Trophoblast cell (in vitro differentiated cells and primary cell): Measurements from ENCODE around the gene SAMD8.

Experiments
- DNase-seq, 2 donors: peaks; one replicate each; pipeline ENCODE4 v3.0.0-alpha.2; 2016
- H2AFZ ChIP-seq: 2 replicates; pipeline ENCODE4 v1.6.1; 2013; ENCODE audit warnings: low read length, moderate library complexity, mild to moderate bottlenecking; ENCODE audit not compliant: insufficient read depth, poor library complexity
- H2AK5ac ChIP-seq: 2 replicates; pipeline ENCODE4 v1.6.1; 2013; ENCODE audit warnings: mild to moderate bottlenecking, low read length
- H2BK120ac ChIP-seq: 2 replicates; pipeline ENCODE4 v1.6.1; 2013; ENCODE audit warnings: low read length, mild to moderate bottlenecking, moderate library complexity; ENCODE audit not compliant: insufficient read depth, poor library complexity
- H2BK12ac ChIP-seq: 2 replicates; pipeline ENCODE4 v1.6.1; 2013; ENCODE audit warnings: mild to moderate bottlenecking, low read length, moderate library complexity
- H2BK5ac ChIP-seq: 2 replicates; pipeline ENCODE4 v1.6.1; 2013; ENCODE audit warnings: low read length, low read depth, moderate library complexity, mild to moderate bottlenecking; ENCODE audit not compliant: poor library complexity
- H3K14ac ChIP-seq: 2 replicates; pipeline ENCODE4 v1.6.1; 2013; ENCODE audit warnings: mild to moderate bottlenecking, low read length
- H3K18ac ChIP-seq: 2 replicates; pipeline ENCODE4 v1.6.1; 2013; ENCODE audit warnings: mild to moderate bottlenecking, low read length
- H3K23ac ChIP-seq: 2 replicates; pipeline ENCODE4 v1.6.1; 2013; ENCODE audit warnings: low read length
- H3K27ac ChIP-seq: 2 replicates; pipeline ENCODE4 v1.5.1; 2013; ENCODE audit warnings: low read depth, mild to moderate bottlenecking, inconsistent platforms, low read length, moderate library complexity
- H3K27me3 ChIP-seq: 2 replicates; pipeline ENCODE4 v1.6.1; 2013; ENCODE audit warnings: inconsistent platforms, mild to moderate bottlenecking, low read length, moderate library complexity; ENCODE audit not compliant: insufficient read depth
- H3K36me3 ChIP-seq, 2 experiments: 1 replicate in 1 of 2; 2 replicates in 1 of 2; pipeline ENCODE4 v1.6.1; 2013; ENCODE audit warnings: low read length in 2 of 2, mild to moderate bottlenecking in 2 of 2, moderate library complexity in 1 of 2; ENCODE audit not compliant: insufficient read depth in 2 of 2, control insufficient read depth in 1 of 2
- H3K4ac ChIP-seq: 2 replicates; pipeline ENCODE4 v1.6.1; 2013; ENCODE audit warnings: low read depth, mild to moderate bottlenecking, low read length, moderate library complexity
- H3K4me1 ChIP-seq, 2 experiments: 1 replicate in 1 of 2; 2 replicates in 1 of 2; pipeline ENCODE4 v1.6.1; 2013; ENCODE audit warnings: low read length in 2 of 2, mild to moderate bottlenecking in 2 of 2, moderate library complexity in 1 of 2; ENCODE audit not compliant: insufficient read depth in 2 of 2, control insufficient read depth in 1 of 2
- H3K4me2 ChIP-seq: 2 replicates; pipeline ENCODE4 v1.6.1; 2013; ENCODE audit warnings: inconsistent platforms, mild to moderate bottlenecking, low read length, moderate library complexity
- H3K4me3 ChIP-seq: 2 replicates; pipeline ENCODE4 v1.5.1; 2013; ENCODE audit warnings: mild to moderate bottlenecking, low read depth, low read length, inconsistent platforms
- H3K79me1 ChIP-seq: one replicate; pipeline ENCODE4 v1.6.1; 2013; ENCODE audit warnings: low read length
- H3K79me2 ChIP-seq: 2 replicates; pipeline ENCODE4 v1.6.1; 2013; ENCODE audit warnings: low read length, mild to moderate bottlenecking; ENCODE audit not compliant: control insufficient read depth, insufficient read depth, poor library complexity
- H3K9ac ChIP-seq: 2 replicates; pipeline ENCODE4 v1.6.1; 2013; ENCODE audit warnings: mild to moderate bottlenecking, low read length
- H3K9me3 ChIP-seq: 2 replicates; pipeline ENCODE4 v1.6.1; 2013; ENCODE audit warnings: low read depth, mild to moderate bottlenecking, control low read depth, inconsistent platforms, low read length; ENCODE audit not compliant: insufficient read depth
- H4K12ac ChIP-seq: 2 replicates; pipeline ENCODE4 v1.6.1; 2013; ENCODE audit warnings: low read depth, mild to moderate bottlenecking, low read length, moderate library complexity
- H4K8ac ChIP-seq: 2 replicates; pipeline ENCODE4 v1.6.1; 2013; ENCODE audit warnings: low read depth, mild to moderate bottlenecking, low read length, moderate library complexity
- H4K91ac ChIP-seq: one replicate; pipeline ENCODE4 v1.6.1; 2013; ENCODE audit warnings: low read depth, mild to moderate bottlenecking, low read length, moderate library complexity
- WGBS: extraction: QIAGEN DNeasy Blood & Tissue Kit; methylation state at CpG from one replicate; pipeline ENCODE4 v1.1.7; 2013; ENCODE audit warnings: missing lambda C conversion rate; ENCODE audit not compliant: insufficient read length, insufficient coverage; ENCODE audit errors: extremely low coverage; 5-methylcytosine and 5-hydroxymethylcytosine counted together

Gene SAMD8

DNA sequence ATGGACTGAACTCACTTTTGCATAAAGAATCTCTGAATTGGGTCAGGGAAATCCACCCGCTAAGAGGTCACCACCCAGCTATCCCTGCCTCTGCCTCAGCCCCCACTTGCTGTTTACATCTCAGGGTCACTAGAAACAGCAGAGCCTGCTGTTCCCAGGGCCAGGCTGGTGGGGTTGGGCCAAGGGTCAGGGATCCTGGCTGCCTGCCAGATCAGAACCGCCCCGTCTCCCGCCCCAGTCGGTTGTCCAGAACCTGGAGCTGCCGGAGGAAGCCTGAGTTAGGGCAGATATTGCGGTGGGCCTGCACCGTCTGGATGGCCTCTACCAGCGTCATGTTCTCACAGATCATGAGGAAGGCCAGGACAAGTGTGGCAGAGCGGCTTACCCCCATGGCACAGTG is 17.0 kb upstream of the SAMD8 start:
- WGBS = no CpG with 5 or more reads among the region's 10 CpGs
- Histone ChIP-seq H4K91ac (no peak overlapping the region), H3K27me3 (no peaks in the 10 kb centered on the region), H4K8ac (no peak overlapping the region), H2BK120ac (no peak overlapping the region), H3K14ac (no peak overlapping the region), H3K9ac (no peak overlapping the region), H3K79me1 (no peaks in the 10 kb centered on the region), H3K4me1 (no peaks in the 10 kb centered on the region), H3K4ac (no peak overlapping the region), H2BK12ac (no peak overlapping the region), H3K23ac (no peak overlapping the region), H4K12ac (no peak overlapping the region), H3K9me3 (no peaks in the 10 kb centered on the region), H3K18ac (no peak overlapping the region), H3K4me3 (peak overlapping the region; percentile 12), H3K27ac (no peak overlapping the region), H3K36me3 (no peaks in the 10 kb centered on the region), H2AK5ac (no peak overlapping the region), H2AFZ (no peak overlapping the region), H2BK5ac (no peak overlapping the region), H3K79me2 (no peaks in the 10 kb centered on the region), H3K4me2 (no peak overlapping the region)
- no peak for DNase-seq

DNA sequence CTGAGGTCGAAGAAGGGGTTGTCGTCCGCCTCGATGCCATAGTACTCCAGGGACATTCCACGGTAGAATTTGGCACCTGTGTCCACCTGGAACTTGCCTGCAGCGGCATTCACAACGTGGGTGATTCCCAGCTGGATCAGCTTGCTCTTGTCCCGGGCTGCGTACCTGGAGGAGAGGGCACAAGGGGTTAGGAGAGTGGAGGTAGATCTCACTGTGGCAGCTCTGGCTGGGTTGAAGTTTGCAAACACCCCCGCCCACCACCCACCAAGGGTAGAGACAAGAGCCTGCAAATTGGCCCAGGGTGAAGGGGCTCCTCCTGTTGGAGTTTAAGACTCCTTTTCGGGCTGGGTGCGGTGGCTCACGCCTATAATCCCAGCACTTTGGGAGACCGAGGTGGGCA is 15.8 kb upstream of the SAMD8 start:
- H3K27ac ChIP-seq = no peak overlapping the region
- H4K8ac ChIP-seq = no peak overlapping the region
- H3K14ac ChIP-seq = no peak overlapping the region
- no peak overlapping the region for H3K4ac ChIP-seq
- DNase-seq = no peak
- no peak overlapping the region for H2BK5ac ChIP-seq
- H2AFZ ChIP-seq = no peak overlapping the region
- H3K18ac ChIP-seq = no peak overlapping the region
- H2BK120ac ChIP-seq = no peak overlapping the region
- no peak overlapping the region for H4K91ac ChIP-seq
- no peak overlapping the region for H3K9ac ChIP-seq
- no peak overlapping the region for H3K4me3 ChIP-seq
- H2BK12ac ChIP-seq = no peak overlapping the region
- H3K23ac ChIP-seq = no peak overlapping the region
- no peak overlapping the region for H3K4me2 ChIP-seq
- H3K79me2 ChIP-seq = no peaks in the 10 kb centered on the region
- H3K36me3 ChIP-seq = no peaks in the 10 kb centered on the region
- H4K12ac ChIP-seq = no peak overlapping the region
- WGBS = no CpG with 5 or more reads among the region's 14 CpGs
- no peaks in the 10 kb centered on the region for H3K9me3 ChIP-seq
- no peaks in the 10 kb centered on the region for H3K79me1 ChIP-seq
- H3K27me3 ChIP-seq = no peaks in the 10 kb centered on the region
- no peak overlapping the region for H2AK5ac ChIP-seq
- no peaks in the 10 kb centered on the region for H3K4me1 ChIP-seq

DNA sequence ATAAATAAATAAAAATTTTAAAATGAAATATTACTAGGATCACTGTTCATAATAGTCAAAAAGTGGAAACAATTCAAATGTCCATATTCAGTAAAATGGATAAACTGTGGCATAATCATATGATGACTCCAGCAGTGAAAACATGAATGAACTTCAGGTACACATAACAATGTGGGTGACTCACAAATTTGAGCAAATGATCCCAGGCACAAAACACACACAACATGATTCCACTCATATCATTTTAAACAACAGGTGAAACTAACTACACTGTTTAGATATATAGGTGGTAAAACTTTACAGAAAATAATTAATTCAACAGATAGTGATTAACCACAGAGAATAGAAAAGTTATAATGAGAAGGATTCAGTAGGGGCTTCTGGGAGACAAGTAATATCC is 14.7 kb upstream of the SAMD8 start:
- H2AFZ ChIP-seq = no peak overlapping the region
- no peak overlapping the region for H2BK5ac ChIP-seq
- no peak overlapping the region for H3K14ac ChIP-seq
- no peak overlapping the region for H3K4me2 ChIP-seq
- no peak overlapping the region for H4K91ac ChIP-seq
- no peak overlapping the region for H4K12ac ChIP-seq
- no peak overlapping the region for H3K4ac ChIP-seq
- H3K9me3 ChIP-seq = no peaks in the 10 kb centered on the region
- H3K36me3 ChIP-seq = no peaks in the 10 kb centered on the region
- H2BK120ac ChIP-seq = no peak overlapping the region
- DNase-seq = no peak
- no peak overlapping the region for H3K4me3 ChIP-seq
- no peak overlapping the region for H4K8ac ChIP-seq
- H3K4me1 ChIP-seq = no peaks in the 10 kb centered on the region
- H3K9ac ChIP-seq = no peak overlapping the region
- no peak overlapping the region for H3K18ac ChIP-seq
- H3K79me1 ChIP-seq = no peaks in the 10 kb centered on the region
- H3K27ac ChIP-seq = no peak overlapping the region
- no peaks in the 10 kb centered on the region for H3K79me2 ChIP-seq
- H2BK12ac ChIP-seq = no peak overlapping the region
- no peak overlapping the region for H3K23ac ChIP-seq
- no peak overlapping the region for H2AK5ac ChIP-seq
- H3K27me3 ChIP-seq = no peaks in the 10 kb centered on the region

DNA sequence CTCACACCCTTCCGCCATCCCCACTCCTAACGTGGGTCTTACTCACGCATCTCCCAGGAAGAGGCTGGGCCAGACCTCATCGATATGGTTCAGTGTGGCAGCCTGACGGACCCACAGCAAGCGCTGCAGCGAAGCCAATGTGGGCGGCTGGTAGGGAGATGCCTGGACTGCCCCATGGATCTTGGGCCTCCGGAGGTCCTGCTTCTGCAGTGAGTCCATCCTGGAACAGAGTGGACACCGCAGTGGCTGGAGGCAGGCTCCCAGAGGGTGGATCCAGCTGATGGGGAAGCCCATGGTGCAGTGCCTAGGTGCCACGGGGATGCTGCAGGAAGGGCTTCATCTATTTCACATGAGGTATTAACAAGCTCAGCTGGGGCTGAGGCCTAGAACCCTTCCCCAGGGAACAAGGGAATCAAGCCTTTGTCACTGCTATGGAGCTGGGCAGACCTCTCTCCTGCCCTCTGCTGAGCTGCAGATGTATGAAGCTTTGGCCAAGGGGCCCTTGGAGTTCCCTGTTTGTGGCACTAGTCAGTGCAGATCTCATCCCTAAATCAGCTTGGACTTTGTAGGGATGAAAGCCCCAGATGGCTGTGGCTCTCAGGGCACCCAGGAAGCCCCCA is 13.7 kb upstream of the SAMD8 start:
- Histone ChIP-seq H3K23ac (no peak overlapping the region), H3K4ac (no peak overlapping the region), H3K79me1 (no peaks in the 10 kb centered on the region), H2AK5ac (no peak overlapping the region), H3K4me2 (no peak overlapping the region), H3K4me1 (no peaks in the 10 kb centered on the region), H3K36me3 (no peaks in the 10 kb centered on the region), H2BK120ac (no peak overlapping the region), H3K27me3 (no peaks in the 10 kb centered on the region), H3K79me2 (no peaks in the 10 kb centered on the region), H3K4me3 (no peak overlapping the region), H4K12ac (no peak overlapping the region), H3K18ac (no peak overlapping the region), H4K91ac (no peak overlapping the region), H3K27ac (no peak overlapping the region), H2AFZ (no peak overlapping the region), H4K8ac (no peak overlapping the region), H2BK5ac (no peak overlapping the region), H3K14ac (no peak overlapping the region), H3K9me3 (no peaks in the 10 kb centered on the region), H2BK12ac (no peak overlapping the region), H3K9ac (no peak overlapping the region)
- no CpG with 5 or more reads among the region's 11 CpGs for WGBS
- no peak for DNase-seq
